Breast epithelium (tissue), 4 donors: ENCODE measurements around the gene M1AP. TPM values are rescaled to one million over a fixed set of nuclear protein-coding genes. Genes with fewer than 3 reads are reported as not detected.

Experiments used
- DNase-seq, 2 donors: peaks; one replicate each; pipeline ENCODE4 v3.0.0-alpha.2; 2019; ENCODE audit warnings: low spot score in 2 of 2
- H3K27ac ChIP-seq, 2 donors: fragments of 200-600 bp; sonication (generic) in 1 of 2; one replicate each; pipeline ENCODE4 v1.5.1; 2016 to 2019; ENCODE audit warnings: mild to moderate bottlenecking in 1 of 2
- H3K27me3 ChIP-seq, 2 donors: fragments of 200-600 bp; sonication (generic) in 1 of 2; one replicate each; pipeline versions ENCODE4 v1.5.1 to v1.6.0; 2017 to 2019; ENCODE audit warnings: control low read depth in 1 of 2, mild to moderate bottlenecking in 1 of 2
- H3K36me3 ChIP-seq: fragments of 200-600 bp; one replicate; pipeline ENCODE4 v1.5.1; 2019
- H3K4me1 ChIP-seq, 2 donors: fragments of 200-600 bp; sonication (generic); one replicate each; pipeline ENCODE4 v1.5.1; 2016 to 2019; ENCODE audit warnings: control low read depth in 1 of 2
- H3K4me3 ChIP-seq, 3 donors: fragments of 200-600 bp; sonication (generic); 1 replicate in 2 of 3; 2 replicates in 1 of 3; pipeline ENCODE4 v1.5.1; 2016 to 2019; ENCODE audit warnings: mild to moderate bottlenecking in 3 of 3, moderate library complexity in 2 of 3
- H3K9me3 ChIP-seq, 2 donors: fragments of 200-600 bp; sonication (generic) in 1 of 2; one replicate each; pipeline ENCODE4 v1.5.1; 2016 to 2019; ENCODE audit warnings: control low read depth in 1 of 2
- POLR2A ChIP-seq: fragments of 450-650 bp; IDR thresholded peaks from one replicate; pipeline ENCODE4 v1.6.1; 2016; ENCODE audit warnings: antibody characterized with exemption, mild to moderate bottlenecking, moderate library complexity
- POLR2AphosphoS5 ChIP-seq, 3 donors: sonication (generic); formaldehyde crosslinking; IDR thresholded peaks; one replicate each; pipeline ENCODE4 v1.6.1; 2017; ENCODE audit warnings: antibody characterized with exemption in 3 of 3
- intact Hi-C: fragments of 100-400 bp; cut with DNase I; formaldehyde crosslinking; loops from one replicate; pipeline ENCODE4 v1.15.1; 2023; ENCODE audit warnings: low total_unique reads
- total RNA-seq, 3 donors: library from RNA; depleted of rRNA; stranded (reverse); fragments of >200 nt; gene quantifications; one replicate each; pipeline ENCODE4 v1.1.0, GENCODE V29; 2016
- TF ChIP-seq, protein P1 (sequence below), 3 donors: fragments of 450-650 bp; IDR thresholded peaks; one replicate each; pipeline ENCODE4 v1.5.1; 2016 to 2017; ENCODE audit warnings: antibody characterized with exemption in 3 of 3, mild to moderate bottlenecking in 3 of 3, moderate library complexity in 3 of 3

M1AP gene
- total RNA-seq, 3 donors from 2014 or later = 0.29 to 3.4 (median 0.66) TPM

GRCh38 chr2:74528600-74529356 is 119.4 kb downstream of the M1AP start:
- no peaks in the 10 kb centered on the region for H3K36me3 ChIP-seq
- TF ChIP-seq, protein P1, sequence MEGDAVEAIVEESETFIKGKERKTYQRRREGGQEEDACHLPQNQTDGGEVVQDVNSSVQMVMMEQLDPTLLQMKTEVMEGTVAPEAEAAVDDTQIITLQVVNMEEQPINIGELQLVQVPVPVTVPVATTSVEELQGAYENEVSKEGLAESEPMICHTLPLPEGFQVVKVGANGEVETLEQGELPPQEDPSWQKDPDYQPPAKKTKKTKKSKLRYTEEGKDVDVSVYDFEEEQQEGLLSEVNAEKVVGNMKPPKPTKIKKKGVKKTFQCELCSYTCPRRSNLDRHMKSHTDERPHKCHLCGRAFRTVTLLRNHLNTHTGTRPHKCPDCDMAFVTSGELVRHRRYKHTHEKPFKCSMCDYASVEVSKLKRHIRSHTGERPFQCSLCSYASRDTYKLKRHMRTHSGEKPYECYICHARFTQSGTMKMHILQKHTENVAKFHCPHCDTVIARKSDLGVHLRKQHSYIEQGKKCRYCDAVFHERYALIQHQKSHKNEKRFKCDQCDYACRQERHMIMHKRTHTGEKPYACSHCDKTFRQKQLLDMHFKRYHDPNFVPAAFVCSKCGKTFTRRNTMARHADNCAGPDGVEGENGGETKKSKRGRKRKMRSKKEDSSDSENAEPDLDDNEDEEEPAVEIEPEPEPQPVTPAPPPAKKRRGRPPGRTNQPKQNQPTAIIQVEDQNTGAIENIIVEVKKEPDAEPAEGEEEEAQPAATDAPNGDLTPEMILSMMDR (IDR thresholded peaks at IDR 0.05) = no peak
- TF ChIP-seq POLR2A = no peak
- no peak for TF ChIP-seq POLR2AphosphoS5 (IDR thresholded peaks at IDR 0.05)
- H3K4me3 ChIP-seq = peak overlapping the region; percentile 75 to 92 (median 77)
- H3K4me1 ChIP-seq = peaks cover 0 to 18% of the 10 kb centered on the region in 2 donors
- no peak for DNase-seq
- H3K27ac ChIP-seq = peak overlapping the region; percentile 90 to 92
- no peaks in the 10 kb centered on the region for H3K9me3 ChIP-seq
- no peaks in the 10 kb centered on the region for H3K27me3 ChIP-seq
- intact Hi-C loops = no loop called here

- DNase-seq = no peak
- no peak overlapping the region for H3K27ac ChIP-seq
- H3K9me3 ChIP-seq = no peaks in the 10 kb centered on the region
- H3K4me3 ChIP-seq = no peak overlapping the region
- no peaks in the 10 kb centered on the region for H3K36me3 ChIP-seq
- H3K27me3 ChIP-seq = no peaks in the 10 kb centered on the region
- H3K4me1 ChIP-seq = peaks cover 0 to 18% of the 10 kb centered on the region in 2 donors
- TF ChIP-seq POLR2AphosphoS5 (IDR thresholded peaks at IDR 0.05) (no peak), POLR2A (no peak)
- TF ChIP-seq, protein P1 (IDR thresholded peaks at IDR 0.05) = no peak
- intact Hi-C loops = no loop called here
These were observed 120.4 kb downstream of the M1AP start for GRCh38 chr2:74527741-74528140.

DNA sequence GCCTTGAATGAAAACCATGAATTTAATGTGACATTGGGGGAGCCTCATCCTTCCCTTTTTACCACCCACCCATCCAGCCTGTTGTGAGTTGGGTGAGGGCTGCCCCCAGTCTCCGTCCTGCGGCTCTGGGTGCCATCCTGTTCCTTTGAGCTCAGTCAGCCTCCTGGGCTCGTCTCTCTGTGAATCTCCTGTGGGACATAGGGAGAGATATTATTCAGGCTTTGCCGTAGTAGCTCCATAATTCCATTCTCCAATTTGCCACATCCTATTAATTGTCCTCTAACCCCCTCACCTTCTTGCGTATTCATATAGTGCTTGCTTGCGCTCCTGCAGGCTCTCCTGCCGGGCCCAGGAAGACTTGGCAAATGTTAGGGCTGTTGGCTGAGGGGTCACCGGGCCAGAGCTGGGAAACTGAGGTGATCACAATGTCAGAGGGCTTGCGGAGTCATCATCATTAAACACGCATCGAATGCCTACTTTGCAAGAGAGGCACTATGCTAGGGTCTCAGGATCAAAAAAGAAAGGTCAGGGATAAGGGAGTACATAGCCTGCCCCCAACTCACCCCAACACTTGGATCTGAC is 121.4 kb downstream of the M1AP start:
- no peaks in the 10 kb centered on the region for H3K27me3 ChIP-seq
- H3K4me3 ChIP-seq = no peak overlapping the region
- intact Hi-C loops = no loop called here
- no peaks in the 10 kb centered on the region for H3K36me3 ChIP-seq
- TF ChIP-seq POLR2AphosphoS5 (IDR thresholded peaks at IDR 0.05) (no peak), POLR2A (no peak)
- TF ChIP-seq, protein P1 (IDR thresholded peaks at IDR 0.05) = no peak
- H3K27ac ChIP-seq = no peak overlapping the region
- no peaks in the 10 kb centered on the region for H3K9me3 ChIP-seq
- no peak for DNase-seq
- peaks cover 0 to 18% of the 10 kb centered on the region in 2 donors for H3K4me1 ChIP-seq

DNA sequence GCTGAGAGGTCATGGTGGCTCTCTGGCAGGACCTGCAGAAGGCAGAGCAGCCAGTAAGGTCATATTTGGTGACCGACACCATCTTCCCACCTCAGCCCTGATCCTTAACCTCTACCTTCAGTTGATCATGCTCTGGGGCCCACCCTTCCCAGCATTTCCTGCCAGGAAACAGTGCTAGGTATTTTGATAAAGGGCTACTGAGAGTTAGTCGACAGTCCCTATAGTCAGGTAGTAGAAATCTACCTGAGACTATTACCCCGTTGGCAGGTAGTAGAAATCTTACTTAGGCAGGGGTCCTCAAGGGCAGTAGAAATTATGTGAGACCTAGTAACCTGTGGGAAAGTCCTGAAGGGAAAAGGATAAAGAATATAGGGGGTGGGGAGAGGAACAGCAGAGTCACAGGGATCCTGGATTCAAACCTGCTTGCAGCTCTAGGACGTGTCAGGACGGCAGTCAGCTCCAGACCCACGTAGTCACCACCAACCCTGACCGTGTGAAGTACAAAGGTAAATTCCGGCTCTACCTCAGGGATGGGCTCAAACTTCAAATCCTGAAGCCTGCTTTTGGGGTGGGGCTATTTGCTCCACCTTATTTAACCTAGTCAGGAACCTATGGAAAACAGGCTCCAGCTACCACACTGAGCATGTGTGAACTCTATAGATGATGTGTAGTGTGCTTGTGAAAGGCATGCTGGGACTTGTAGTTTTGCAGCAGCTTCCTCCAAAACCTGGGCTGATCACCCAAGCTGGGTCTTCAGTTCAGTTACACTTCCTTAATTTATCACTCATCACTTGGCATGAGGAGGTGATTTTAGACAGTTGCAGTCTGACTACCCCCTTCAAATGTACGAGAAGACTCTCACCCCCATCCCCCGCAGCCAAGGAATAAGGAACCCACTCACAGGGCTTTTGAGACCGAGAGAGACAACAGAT is 122.1 kb downstream of the M1AP start, which contains the start of gene DQX1:
TSS of gene DQX1 (minus strand) at position 515 of the 932 bp plus-strand sequence. CDS start at position 13, 502 bp downstream.
- peaks cover 0 to 12% of the 10 kb centered on the region in 2 donors for H3K4me1 ChIP-seq
- TF ChIP-seq, protein P1 (IDR thresholded peaks at IDR 0.05) = no peak
- TF ChIP-seq POLR2AphosphoS5 (IDR thresholded peaks at IDR 0.05) (no peak), POLR2A (no peak)
- H3K4me3 ChIP-seq = no peak within 1 kb of the TSS
- DNase-seq = no peak
- peaks cover 0 to 2% of the 10 kb centered on the region in 2 donors for H3K27me3 ChIP-seq
- H3K9me3 ChIP-seq = no peaks in the 10 kb centered on the region
- no peaks in the 10 kb centered on the region for H3K36me3 ChIP-seq
- intact Hi-C loops = no loop called here
- no peak within 1 kb of the TSS for H3K27ac ChIP-seq
